GM21360 (cell line): Measurements from ENCODE around the gene HEATR9.

ENCODE experiments used
- ATAC-seq: cut with Tn5 transposase; IDR thresholded peaks from one replicate; pipeline ENCODE4 v1.9.1; 2021; ENCODE audit warnings: mild to moderate bottlenecking, moderate library complexity; ENCODE audit not compliant: unreplicated experiment

HEATR9 gene

GRCh38 chr17:35811759-35812158 lies 56.9 kb downstream of the HEATR9 start:
- ATAC-seq = no peak

GRCh38 chr17:35809855-35810461 lies 58.7 kb downstream of the HEATR9 start:
- ATAC-seq = no peak

- peak; percentile 88 for ATAC-seq
Observed at GRCh38 chr17:35808962-35809854, 59.5 kb downstream of the HEATR9 start, which contains the start of gene TAF15. TAF15 (plus strand) TSS chr17:35809484; CDS start chr17:35809570, 86 bp downstream.

- no peak for ATAC-seq
Observed at GRCh38 chr17:35808240-35808961, 60.3 kb downstream of the HEATR9 start.

GRCh38 chr17:35807371-35808144 lies 61.1 kb downstream of the HEATR9 start:
- no peak for ATAC-seq
